CD4-positive, alpha-beta T cell treated with Interferon gamma for 1 hour (primary cell): ENCODE results near the gene GALT.
A peak's percentile ranks its signal among the peaks of the same experiment; 100 is the strongest.

Experiments used
- DNase-seq: peaks from one replicate; pipeline ENCODE4 v3.0.0-alpha.2; 2020

GALT gene

GRCh38 chr9:34652602-34653000, 6.1 kb downstream of the GALT start:
- DNase-seq, result no peak

GRCh38 chr9:34653151-34654072, 6.9 kb downstream of the GALT start:
- no peak for DNase-seq

GRCh38 chr9:34654323-34655051, 8.0 kb downstream of the GALT start:
- DNase-seq, result no peak

- DNase-seq, result no peak
Observed at GRCh38 chr9:34655394-34655793, 8.9 kb downstream of the GALT start.

GRCh38 chr9:34656992-34657391, 10.5 kb downstream of the GALT start:
- no peak for DNase-seq

- no peak for DNase-seq
Observed at GRCh38 chr9:34658461-34658860, 12.0 kb downstream of the GALT start.

GRCh38 chr9:34659592-34660253, 13.2 kb downstream of the GALT start:
- DNase-seq, result no peak

- DNase-seq, result no peak
Observed at GRCh38 chr9:34662526-34663302, 16.2 kb downstream of the GALT start, which contains the start of gene CCL27. CCL27 (minus strand) TSS chr9:34662657; CDS start chr9:34662633, 24 bp downstream.

GRCh38 chr9:34663303-34663605, 16.8 kb downstream of the GALT start:
- peak; percentile 42 for DNase-seq

- peak; percentile 72 for DNase-seq
Observed at GRCh38 chr9:34664281-34665066, 18.0 kb downstream of the GALT start.

GRCh38 chr9:34665067-34665380, 18.5 kb downstream of the GALT start:
- no peak for DNase-seq

- peak; percentile 93 for DNase-seq
Observed at GRCh38 chr9:34665381-34666250, 19.1 kb downstream of the GALT start.

- no peak for DNase-seq
Observed at GRCh38 chr9:34669809-34670562, 23.5 kb downstream of the GALT start.

GRCh38 chr9:34671307-34671706, 24.8 kb downstream of the GALT start:
- DNase-seq, result no peak

- no peak for DNase-seq
Observed at GRCh38 chr9:34674440-34674839, 28.0 kb downstream of the GALT start.

- peak; percentile 48 for DNase-seq
Observed at GRCh38 chr9:34675048-34675714, 28.7 kb downstream of the GALT start.

- no peak for DNase-seq
Observed at GRCh38 chr9:34675869-34676268, 29.4 kb downstream of the GALT start.

- DNase-seq, result no peak
Observed at GRCh38 chr9:34684145-34684544, 37.7 kb downstream of the GALT start.

GRCh38 chr9:34684816-34685215, 38.3 kb downstream of the GALT start:
- no peak for DNase-seq

GRCh38 chr9:34685591-34685990, 39.1 kb downstream of the GALT start:
- no peak for DNase-seq
